GM12878 (cell line): Measurements from ENCODE around the gene ARHGAP40. TPM values are rescaled to one million over a fixed set of nuclear protein-coding genes. Genes with fewer than 3 reads are reported as not detected.

Experiments
- ATAC-seq: fragments of 200-7000 bp; cut with Tn5 transposase; 3 replicates; pipeline ENCODE4 v1.9.1; 2020; ENCODE audit warnings: mild to moderate bottlenecking, moderate library complexity
- BruUV-seq: library from RNA; stranded (reverse); fragments of 400-500 nt; replicated peaks from 2 replicates; lab custom pipeline; 2021; lab: Mats Ljungman, UMichigan
- CTCF ChIA-PET: fragments of 300-600 bp; sonication (Branson Sonifier 250); formaldehyde crosslinking; extraction: SDS; loops from one replicate; lab custom pipeline; 2021; ENCODE audit warnings: inconsistent platforms; lab: Yijun Ruan, JAX
- POLR2A ChIA-PET: fragments of 350-600 bp; formaldehyde crosslinking; extraction: SDS; loops from one replicate; lab custom pipeline; 2021; ENCODE audit warnings: inconsistent platforms; lab: Charles Lee
- RAD21 ChIA-PET: fragments of 300-600 bp; sonication (Branson Sonifier 250); formaldehyde crosslinking; loops from one replicate; lab custom pipeline; 2023; ENCODE audit warnings: antibody characterized with exemption; ENCODE audit not compliant: unreplicated experiment; lab: Charles Lee
- SMC1A ChIA-PET: fragments of 300-600 bp; sonication (Branson Sonifier 250); formaldehyde crosslinking; loops from one replicate; lab custom pipeline; 2023; ENCODE audit not compliant: unreplicated experiment, uncharacterized antibody; lab: Charles Lee
- DNase-seq: peaks from one replicate; pipeline ENCODE4 v3.0.0-alpha.2; 2011; ENCODE audit warnings: low read depth, low spot score
- FAIRE-seq: peaks from 3 replicates; lab custom pipeline; 2011; peaks lifted over from hg19 to GRCh38; lab: Jason Lieb, UNC
- H2AFZ ChIP-seq: 2 replicates; pipeline ENCODE4 v1.6.0; 2011; ENCODE audit warnings: low read depth, low read length, control low read depth; ENCODE audit not compliant: control insufficient read depth
- H3K27ac ChIP-seq: 2 replicates; pipeline ENCODE4 v1.5.1; 2011; ENCODE audit warnings: control low read depth; ENCODE audit not compliant: control insufficient read depth, insufficient read depth
- H3K27me3 ChIP-seq, 2 experiments: replicated peaks in 1 of 2; 2 replicates each; pipeline versions ENCODE4 v1.6.0 to v1.6.1; 2011; ENCODE audit warnings: low read length in 1 of 2; ENCODE audit not compliant: control insufficient read depth in 2 of 2, insufficient read depth in 2 of 2
- H3K36me3 ChIP-seq, 2 experiments: 2 replicates each; pipeline ENCODE4 v1.5.1; 2011; ENCODE audit warnings: low read length in 1 of 2; ENCODE audit not compliant: control insufficient read depth in 2 of 2, insufficient read depth in 2 of 2
- H3K4me1 ChIP-seq: 2 replicates; pipeline ENCODE4 v1.6.1; 2011; ENCODE audit warnings: mild to moderate bottlenecking, low read length, moderate library complexity, mixed read lengths; ENCODE audit not compliant: control insufficient read depth, insufficient read depth
- H3K4me2 ChIP-seq: 2 replicates; pipeline ENCODE4 v1.6.0; 2011; ENCODE audit warnings: control low read depth; ENCODE audit not compliant: control insufficient read depth, insufficient read depth
- H3K4me3 ChIP-seq: fragments of 200-600 bp; sonication (generic); 2 replicates; pipeline ENCODE4 v1.5.1; 2016
- H3K79me2 ChIP-seq: 2 replicates; pipeline ENCODE4 v1.6.0; 2011; ENCODE audit warnings: low read length; ENCODE audit not compliant: control insufficient read depth, insufficient read depth
- H3K9ac ChIP-seq: 2 replicates; pipeline ENCODE4 v1.8.0; 2011; ENCODE audit warnings: low read length, control low read depth, mixed read lengths; ENCODE audit not compliant: control insufficient read depth, insufficient read depth
- H3K9me3 ChIP-seq: replicated peaks from 3 replicates; pipeline ENCODE4 v1.5.1; 2011; ENCODE audit warnings: mild to moderate bottlenecking, low read length; ENCODE audit not compliant: control insufficient read depth, insufficient read depth
- H4K20me1 ChIP-seq: 2 replicates; pipeline ENCODE4 v1.6.0; 2011; ENCODE audit not compliant: control insufficient read depth, insufficient read depth
- BRCA1 ChIP-seq: IDR thresholded peaks from 2 replicates; pipeline ENCODE4 v1.6.1; 2011; ENCODE audit warnings: low read depth, low read length, improper control_type of control experiment
- CHD4 ChIP-seq: fragments of 200-600 bp; sonication (generic); IDR thresholded peaks from 2 replicates; pipeline ENCODE4 v1.6.1; 2016; ENCODE audit warnings: mild to moderate bottlenecking
- EED ChIP-seq: sonication (generic); IDR thresholded peaks from 2 replicates; pipeline ENCODE4 v1.6.1; 2016; ENCODE audit warnings: antibody characterized with exemption, low read depth
- FOXK2 ChIP-seq: fragments of 450-650 bp; IDR thresholded peaks from 2 replicates; pipeline ENCODE4 v1.6.1; 2017; ENCODE audit warnings: mild to moderate bottlenecking, moderate library complexity
- HDAC6 ChIP-seq: fragments of 200-600 bp; sonication (generic); IDR thresholded peaks from one replicate; pipeline ENCODE4 v1.8.0; 2017; ENCODE audit warnings: antibody characterized with exemption; ENCODE audit not compliant: unreplicated experiment
- HSF1 ChIP-seq: fragments of 150-350 bp; IDR thresholded peaks from 2 replicates; pipeline ENCODE4 v1.6.1; 2014; ENCODE audit warnings: mild to moderate bottlenecking, low read depth, low read length
- PRDM15 ChIP-seq: fragments of 450-650 bp; formaldehyde crosslinking; IDR thresholded peaks from 2 replicates; pipeline ENCODE4 v1.4.0; 2020; ENCODE audit warnings: mild to moderate bottlenecking, moderate library complexity
- SMARCA5 ChIP-seq: fragments of 450-650 bp; IDR thresholded peaks from 2 replicates; pipeline ENCODE4 v1.6.1; 2017; ENCODE audit warnings: mild to moderate bottlenecking
- USF2 ChIP-seq: IDR thresholded peaks from 2 replicates; pipeline ENCODE4 v1.6.1; 2011; ENCODE audit warnings: low read depth, low read length, improper control_type of control experiment, borderline replicate concordance
- WGBS: methylation state at CpG from one replicate; pipeline ENCODE4 v1.1.6; 2016; ENCODE audit warnings: low lambda C conversion rate; ENCODE audit not compliant: insufficient replicate concordance, insufficient coverage; ENCODE audit errors: missing lambda C conversion rate; 5-methylcytosine and 5-hydroxymethylcytosine counted together
- in situ Hi-C: fragments of 300-500 bp; cut with MboI; formaldehyde crosslinking; loops from 9 replicates; pipeline ENCODE4 v1.14.3; 2018; ENCODE audit warnings: mixed read lengths
- intact Hi-C: fragments of 100-400 bp; cut with micrococcal nuclease; formaldehyde crosslinking; loops from one replicate; pipeline ENCODE4 v1.14.2; 2022; ENCODE audit not compliant: unreplicated experiment
- polyA plus RNA-seq, 11 experiments: library from polyadenylated mRNA; depleted of rRNA in 4 of 11; unstranded in 6 of 11; stranded (reverse) in 5 of 11; fragments of >200 nt; fragmentation: Nextera tagmentation in 4 of 11; fragmentation: Illumina TruSeq in 1 of 11; extraction: Ambion mirVana in 4 of 11; extraction: Trizol in 1 of 11; gene quantifications; 1 replicate in 1 of 11; 2 replicates in 10 of 11; pipeline versions ENCODE4 v1.2.1 to v1.2.3, GENCODE V29; 2011 to 2016; ENCODE audit warnings: inconsistent platforms in 2 of 11, missing spikeins in 2 of 11, low read depth in 1 of 11
- total RNA-seq, 4 experiments: library from RNA; depleted of rRNA in 3 of 4; stranded (reverse); fragments of >200 nt in 3 of 4; fragmentation: Illumina TruSeq in 1 of 4; extraction: Trizol in 1 of 4; gene quantifications; 2 replicates each; pipeline versions ENCODE4 v1.2.1 to v1.2.3, GENCODE V29; 2013 to 2021

ARHGAP40 gene
- total and polyA plus RNA-seq, 10 of the 15 experiments (the other 5 are each of a cell fraction or from before 2014, with no cell fraction given): 0.06 to 0.07 TPM; not detected in 8

- DNase-seq (no peak), ATAC-seq (no peak), FAIRE-seq (no peak)
- no peaks in the 10 kb centered on the region for H3K4me1 ChIP-seq
- CTCF ChIA-PET: interaction anchor here (1.4 kb wide), 1 partner anchor 323 kb away, joined by 3 read pairs; no protein-coding TSS in a partner anchor
- H3K36me3 ChIP-seq: peaks cover 0 to 3% of the 10 kb centered on the region in 2 experiments; a peak in 1 of 4 replicates
- no TSS peak for BruUV-seq
- no peaks in the 10 kb centered on the region for H3K27me3 ChIP-seq
- no peaks in the 10 kb centered on the region for H3K9me3 ChIP-seq
- WGBS: 74% methylated on average over 5 of the region's 5 CpGs
- POLR2A ChIA-PET: no interaction called here
- no peak overlapping the region for H2AFZ ChIP-seq
- H3K4me2 ChIP-seq: no peak overlapping the region
- in situ Hi-C loops: no loop called here
- TF ChIP-seq SMARCA5 (no peak), FOXK2 (no peak)
- TF ChIP-seq, all 136 proteins: peak for 0
- Histone ChIP-seq H3K27ac (no peak overlapping the region), H3K4me3 (no peak overlapping the region), H4K20me1 (no peaks in the 10 kb centered on the region), H3K9ac (no peak overlapping the region), H3K79me2 (no peaks in the 10 kb centered on the region)
- RAD21 ChIA-PET: no interaction called here
- SMC1A ChIA-PET: no interaction called here
- intact Hi-C loops: no loop called here
Observed at GRCh38 chr20:38569747-38570525, 31.7 kb upstream of the ARHGAP40 start.

GRCh38 chr20:38573413-38573812, 28.2 kb upstream of the ARHGAP40 start:
- ChIA-PET POLR2A (no interaction called here), RAD21 (no interaction called here), CTCF (no interaction called here), SMC1A (no interaction called here)
- no peak overlapping the region for H3K4me3 ChIP-seq
- no peaks in the 10 kb centered on the region for H4K20me1 ChIP-seq
- 97% methylated on average over 7 of the region's 7 CpGs for WGBS
- in situ Hi-C loops: no loop called here
- no TSS peak for BruUV-seq
- no peaks in the 10 kb centered on the region for H3K4me1 ChIP-seq
- H3K4me2 ChIP-seq: no peak overlapping the region
- no peaks in the 10 kb centered on the region for H3K9me3 ChIP-seq
- H3K79me2 ChIP-seq: no peaks in the 10 kb centered on the region
- H3K27ac ChIP-seq: no peak overlapping the region
- FAIRE-seq (no peak), DNase-seq (no peak), ATAC-seq (no peak)
- intact Hi-C loops: no loop called here
- no peak overlapping the region for H2AFZ ChIP-seq
- H3K9ac ChIP-seq: no peak overlapping the region
- no peaks in the 10 kb centered on the region for H3K27me3 ChIP-seq
- H3K36me3 ChIP-seq: peaks cover 1 to 8% of the 10 kb centered on the region in 2 experiments; a peak in 2 of 4 replicates
- TF ChIP-seq CHD4: no peak
- no peak for TF ChIP-seq BRCA1
- TF ChIP-seq PRDM15: no peak
- no peak for TF ChIP-seq HSF1
- TF ChIP-seq EED: no peak
- no peak for TF ChIP-seq USF2
- TF ChIP-seq HDAC6: no peak
